SU-DHL-6 (cell line): ENCODE measurements around the gene PHLDB1.
A peak's percentile ranks its signal among the peaks of the same experiment; 100 is the strongest.
"Not testable (repeated sequence)": the region's sequence is repeated elsewhere in the genome, so short reads cannot be mapped to it uniquely, and the experiment has no call there.

ENCODE experiments used
- H2AFZ ChIP-seq: fragments of 200-600 bp; sonication (generic); 2 replicates; pipeline ENCODE4 v1.6.1; 2014; ENCODE audit warnings: low read depth, mild to moderate bottlenecking, moderate library complexity, mixed read lengths, antibody characterized with exemption, low read length; ENCODE audit not compliant: severe bottlenecking
- H3F3A ChIP-seq: fragments of 200-600 bp; shearing (Covaris generic); 2 replicates; pipeline ENCODE4 v1.6.0; 2016; ENCODE audit warnings: antibody characterized with exemption, mild to moderate bottlenecking; ENCODE audit not compliant: insufficient read depth
- H3K27ac ChIP-seq: fragments of 200-600 bp; sonication (generic); 2 replicates; pipeline ENCODE4 v1.5.1; 2016; ENCODE audit warnings: low read depth, mild to moderate bottlenecking, low read length, moderate library complexity, mixed read lengths
- H3K27me3 ChIP-seq: fragments of 200-600 bp; sonication (generic), shearing (Covaris generic); 2 replicates; pipeline ENCODE4 v1.6.0; 2014; ENCODE audit warnings: mild to moderate bottlenecking, low read length
- H3K36me3 ChIP-seq: fragments of 200-600 bp; sonication (generic); 2 replicates; pipeline ENCODE4 v1.6.1; 2014; ENCODE audit warnings: mild to moderate bottlenecking, low read length, mixed read lengths
- H3K4me2 ChIP-seq: fragments of 300-600, 200-600 bp; shearing (Covaris generic), sonication (generic); 2 replicates; pipeline ENCODE4 v1.6.0; 2014; ENCODE audit warnings: low read length, low read depth, mild to moderate bottlenecking; ENCODE audit not compliant: poor library complexity, severe bottlenecking
- H3K4me3 ChIP-seq: fragments of 200-600 bp; sonication (generic); 2 replicates; pipeline ENCODE4 v1.5.1; 2014; ENCODE audit warnings: antibody characterized with exemption, low read length, mild to moderate bottlenecking, mixed read lengths; ENCODE audit not compliant: insufficient read depth, poor library complexity, severe bottlenecking
- H3K79me2 ChIP-seq: fragments of 200-600 bp; sonication (generic); 2 replicates; pipeline ENCODE4 v1.6.1; 2014; ENCODE audit warnings: mild to moderate bottlenecking, low read length, moderate library complexity; ENCODE audit not compliant: insufficient read depth
- H3K9ac ChIP-seq: fragments of 200-600 bp; sonication (generic); 2 replicates; pipeline ENCODE4 v1.7.0; 2014; ENCODE audit warnings: mild to moderate bottlenecking, low read length
- H3K9me2 ChIP-seq: fragments of 200-600 bp; sonication (generic); replicated peaks from 2 replicates; pipeline ENCODE4 v1.6.1; 2014; ENCODE audit warnings: low read length; ENCODE audit not compliant: insufficient read depth
- H3K9me3 ChIP-seq: fragments of 200-600 bp; sonication (generic); 2 replicates; pipeline ENCODE4 v1.6.1; 2014; ENCODE audit warnings: low read length, mixed read lengths; ENCODE audit not compliant: insufficient read depth
- H4K20me1 ChIP-seq: fragments of 200-600 bp; sonication (generic); 2 replicates; pipeline ENCODE4 v1.6.1; 2014; ENCODE audit warnings: low read depth, mild to moderate bottlenecking, antibody characterized with exemption, low read length, moderate library complexity, mixed read lengths
- CTCF ChIP-seq: fragments of 200-600 bp; sonication (generic); IDR thresholded peaks from one replicate; pipeline ENCODE4 v1.5.1; 2017; ENCODE audit warnings: antibody characterized with exemption, mild to moderate bottlenecking, low read length, moderate library complexity; ENCODE audit not compliant: insufficient read depth, poor library complexity, severe bottlenecking
- EZH2phosphoT487 ChIP-seq: fragments of 200-600 bp; sonication (generic), shearing (Covaris generic); conservative IDR thresholded peaks from 2 replicates; pipeline ENCODE4 v1.6.1; 2018; ENCODE audit warnings: mild to moderate bottlenecking, antibody characterized with exemption, low read length, moderate library complexity, mixed read lengths

The PHLDB1 gene

DNA sequence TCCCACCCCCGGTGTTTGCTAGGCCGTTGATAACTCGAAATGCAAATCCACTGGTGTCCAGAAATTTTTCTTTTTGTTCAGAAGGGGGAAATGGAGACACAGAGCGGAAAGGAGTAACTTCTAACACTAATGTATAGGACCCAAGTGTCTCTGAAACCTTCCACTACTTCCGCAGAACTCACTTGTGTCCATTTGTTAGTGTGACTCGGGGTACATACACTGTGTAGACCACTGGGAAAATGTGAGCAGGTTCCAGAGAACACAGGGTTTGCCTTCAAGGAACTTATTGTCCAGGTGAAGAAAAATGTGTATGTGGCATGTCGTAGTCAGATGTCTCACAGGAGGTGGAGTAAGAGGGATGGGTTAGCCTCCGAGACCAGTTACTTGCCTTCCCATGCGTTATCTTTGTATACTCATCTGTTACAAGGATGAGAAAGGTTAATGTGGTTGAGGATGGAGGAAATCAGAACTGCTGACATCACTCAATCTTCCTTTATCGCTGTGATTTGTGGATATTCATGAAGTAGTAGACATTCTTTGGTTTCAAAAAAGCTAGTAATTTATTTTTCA lies 34.3 kb upstream of the PHLDB1 start:
- Histone ChIP-seq H3K9me2 (no peaks in the 10 kb centered on the region), H3K36me3 (0 out of 2 replicates have a peak, but pooled peaks cover 2% of the 10 kb centered on the region), H3K79me2 (peaks cover 58% of the 10 kb centered on the region), H3K4me3 (peak overlapping the region; percentile 99), H3K9ac (peak overlapping the region; percentile 99), H3K27me3 (no peaks in the 10 kb centered on the region), H3K9me3 (no peaks in the 10 kb centered on the region), H3K27ac (peak overlapping the region; percentile 70), H3F3A (peaks cover 5% of the 10 kb centered on the region), H4K20me1 (peaks cover 28% of the 10 kb centered on the region), H3K4me2 (peak overlapping the region; percentile 71), H2AFZ (peak overlapping the region; percentile 84)
- TF ChIP-seq CTCF (no peak), EZH2phosphoT487 (no peak)

- H3K27me3 ChIP-seq, result no peaks in the 10 kb centered on the region
- no peak overlapping the region for H3K9ac ChIP-seq
- H3K9me3 ChIP-seq, result no peaks in the 10 kb centered on the region
- no peak overlapping the region for H2AFZ ChIP-seq
- H3F3A ChIP-seq, result peaks cover 5% of the 10 kb centered on the region
- H3K36me3 ChIP-seq, result 0 out of 2 replicates have a peak, but pooled peaks cover 2% of the 10 kb centered on the region
- H3K79me2 ChIP-seq, result peaks cover 72% of the 10 kb centered on the region
- peaks cover 28% of the 10 kb centered on the region for H4K20me1 ChIP-seq
- TF ChIP-seq CTCF, result no peak
- TF ChIP-seq EZH2phosphoT487, result no peak
- no peak overlapping the region for H3K4me3 ChIP-seq
- no peaks in the 10 kb centered on the region for H3K9me2 ChIP-seq
- peak overlapping the region; percentile 71 for H3K4me2 ChIP-seq
- no peak overlapping the region for H3K27ac ChIP-seq
Measured at GRCh38 chr11:118574636-118575035, 32.8 kb upstream of the PHLDB1 start.

- H4K20me1 ChIP-seq, result peaks cover 28% of the 10 kb centered on the region
- peaks cover 85% of the 10 kb centered on the region for H3K79me2 ChIP-seq
- H3K36me3 ChIP-seq, H3K27ac ChIP-seq, H3K9ac ChIP-seq, H3K9me3 ChIP-seq, H2AFZ ChIP-seq, H3K4me2 ChIP-seq, H3K9me2 ChIP-seq, H3K27me3 ChIP-seq, H3K4me3 ChIP-seq, H3F3A ChIP-seq: not testable (repeated sequence)
Measured at GRCh38 chr11:118577995-118578394, 29.4 kb upstream of the PHLDB1 start.

DNA sequence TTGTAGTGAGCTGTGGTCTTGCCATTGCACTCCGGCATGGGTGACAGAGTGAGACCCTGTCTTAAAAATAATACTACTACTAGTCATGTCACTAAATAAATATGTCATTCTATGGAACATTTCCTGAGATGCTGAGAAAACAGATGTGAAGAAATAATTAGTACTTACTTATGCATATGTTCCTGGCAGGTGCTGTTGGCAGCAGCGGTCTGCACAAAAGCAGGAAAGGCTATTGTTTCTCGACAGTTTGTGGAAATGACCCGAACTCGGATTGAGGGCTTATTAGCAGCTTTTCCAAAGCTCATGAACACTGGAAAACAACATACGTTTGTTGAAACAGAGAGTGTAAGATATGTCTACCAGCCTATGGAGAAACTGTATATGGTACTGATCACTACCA lies 26.4 kb upstream of the PHLDB1 start:
- Histone ChIP-seq H3K36me3 (peaks cover 24% of the 10 kb centered on the region), H3K27me3 (no peaks in the 10 kb centered on the region), H3K9me3 (no peaks in the 10 kb centered on the region), H3K9ac (no peak overlapping the region), H3F3A (peaks cover 2% of the 10 kb centered on the region; the same call in 1 of the 2 replicates), H4K20me1 (peaks cover 10% of the 10 kb centered on the region; the same call in 1 of the 2 replicates), H3K79me2 (peaks cover 54% of the 10 kb centered on the region), H3K27ac (no peak overlapping the region), H3K4me2 (no peak overlapping the region), H3K9me2 (no peaks in the 10 kb centered on the region), H2AFZ (no peak overlapping the region), H3K4me3 (no peak overlapping the region)
- no peak for TF ChIP-seq CTCF
- TF ChIP-seq EZH2phosphoT487, result no peak
